Activated T-cell treated with anti-CD3 and anti-CD28 coated beads, Interleukin-2, amount 50 U/mL, for 48 hours (primary cell): ENCODE results near the gene LGI2.

ENCODE experiments used
- DNase-seq, 2 experiments: peaks; one replicate each; pipeline ENCODE4 v3.0.0-alpha.2; 2020

The LGI2 gene

GRCh38 chr4:24957886-24958285, 72.9 kb downstream of the LGI2 start:
- no peak for DNase-seq

GRCh38 chr4:24956763-24957162, 74.0 kb downstream of the LGI2 start:
- DNase-seq = no peak

- DNase-seq = no peak
These were observed 74.7 kb downstream of the LGI2 start for GRCh38 chr4:24956091-24956490.

- DNase-seq = no peak
These were observed 78.1 kb downstream of the LGI2 start for GRCh38 chr4:24952667-24953066.

- DNase-seq = no peak
These were observed 80.8 kb downstream of the LGI2 start for GRCh38 chr4:24949970-24950369.
